LHCN-M2 (cell line): Measurements from ENCODE around the gene APC2. TPM values are rescaled to one million over a fixed set of nuclear protein-coding genes. Genes with fewer than 3 reads are reported as not detected.
"Not testable (repeated sequence)": the region's sequence is repeated elsewhere in the genome, so short reads cannot be mapped to it uniquely, and the experiment has no call there.

Experiments
- DNase-seq: peaks from one replicate; pipeline ENCODE4 v3.0.0-alpha.2; 2012; ENCODE audit warnings: low read depth
- total RNA-seq: library from RNA; depleted of rRNA; stranded (reverse); fragments of >200 nt; gene quantifications from 2 replicates; pipeline ENCODE4 v1.2.3, GENCODE V29; 2014

APC2 gene
- total RNA-seq, 1 experiment from 2014 or later = 0.11 TPM

DNA sequence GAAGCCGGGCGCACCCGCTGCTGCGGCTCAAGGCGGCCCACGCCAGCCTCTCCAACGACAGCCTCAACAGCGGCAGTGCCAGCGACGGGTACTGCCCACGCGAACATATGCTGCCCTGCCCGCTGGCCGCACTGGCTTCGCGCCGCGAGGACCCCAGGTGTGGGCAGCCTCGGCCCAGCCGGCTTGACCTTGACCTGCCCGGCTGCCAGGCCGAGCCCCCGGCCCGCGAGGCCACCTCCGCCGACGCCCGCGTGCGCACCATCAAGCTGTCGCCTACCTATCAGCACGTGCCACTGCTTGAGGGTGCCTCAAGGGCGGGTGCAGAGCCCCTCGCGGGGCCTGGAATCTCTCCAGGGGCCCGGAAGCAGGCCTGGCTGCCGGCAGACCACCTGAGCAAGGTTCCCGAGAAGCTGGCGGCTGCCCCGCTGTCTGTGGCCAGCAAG is 16.1 kb downstream of the APC2 start:
- DNase-seq = no peak

DNA sequence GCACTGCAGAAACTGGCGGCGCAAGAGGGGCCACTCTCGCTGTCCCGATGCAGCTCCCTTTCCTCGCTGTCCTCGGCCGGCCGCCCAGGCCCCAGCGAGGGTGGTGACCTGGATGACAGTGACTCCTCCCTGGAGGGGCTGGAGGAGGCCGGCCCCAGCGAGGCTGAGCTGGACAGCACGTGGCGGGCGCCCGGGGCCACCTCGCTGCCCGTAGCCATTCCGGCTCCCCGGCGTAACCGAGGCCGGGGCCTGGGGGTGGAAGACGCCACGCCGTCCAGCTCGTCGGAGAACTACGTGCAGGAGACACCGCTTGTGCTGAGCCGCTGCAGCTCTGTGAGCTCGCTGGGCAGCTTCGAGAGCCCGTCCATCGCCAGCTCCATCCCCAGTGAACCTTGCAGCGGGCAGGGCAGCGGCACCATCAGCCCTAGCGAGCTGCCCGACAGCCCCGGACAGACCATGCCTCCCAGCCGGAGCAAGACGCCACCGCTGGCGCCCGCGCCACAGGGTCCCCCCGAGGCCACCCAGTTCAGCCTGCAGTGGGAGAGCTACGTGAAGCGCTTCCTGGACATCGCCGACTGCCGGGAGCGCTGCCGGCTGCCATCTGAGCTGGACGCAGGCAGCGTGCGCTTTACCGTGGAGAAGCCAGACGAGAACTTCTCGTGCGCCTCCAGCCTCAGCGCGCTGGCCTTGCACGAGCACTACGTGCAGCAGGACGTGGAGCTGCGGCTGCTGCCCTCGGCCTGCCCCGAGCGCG is 16.7 kb downstream of the APC2 start:
- no peak for DNase-seq

DNA sequence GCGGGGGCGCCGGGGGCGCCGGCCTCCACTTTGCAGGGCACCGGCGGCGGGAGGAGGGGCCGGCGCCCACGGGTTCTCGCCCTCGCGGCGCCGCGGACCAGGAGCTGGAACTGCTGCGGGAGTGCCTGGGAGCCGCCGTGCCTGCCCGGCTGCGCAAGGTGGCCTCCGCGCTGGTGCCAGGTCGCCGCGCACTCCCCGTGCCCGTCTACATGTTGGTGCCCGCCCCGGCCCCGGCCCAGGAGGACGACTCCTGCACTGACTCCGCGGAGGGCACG is 17.2 kb downstream of the APC2 start:
- DNase-seq = no peak

- no peak for DNase-seq
Measured at GRCh38 chr19:1467490-1468273, 17.8 kb downstream of the APC2 start.

GRCh38 chr19:1468274-1468820 is 18.4 kb downstream of the APC2 start:
- no peak for DNase-seq

DNA sequence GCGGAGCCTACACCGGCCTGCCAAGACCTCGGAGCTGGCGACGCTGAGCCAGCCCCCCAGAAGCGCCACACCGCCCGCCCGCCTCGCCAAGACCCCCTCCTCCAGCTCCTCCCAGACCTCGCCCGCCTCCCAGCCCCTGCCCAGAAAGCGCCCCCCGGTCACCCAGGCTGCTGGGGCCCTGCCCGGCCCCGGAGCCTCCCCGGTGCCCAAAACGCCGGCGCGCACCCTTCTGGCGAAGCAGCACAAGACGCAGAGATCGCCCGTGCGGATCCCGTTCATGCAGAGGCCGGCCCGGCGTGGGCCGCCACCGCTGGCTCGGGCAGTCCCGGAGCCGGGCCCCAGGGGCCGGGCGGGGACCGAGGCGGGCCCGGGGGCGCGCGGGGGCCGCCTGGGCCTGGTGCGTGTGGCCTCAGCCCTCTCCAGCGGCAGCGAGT is 18.9 kb downstream of the APC2 start:
- peak; percentile 38 for DNase-seq

- DNase-seq = no peak
Measured at GRCh38 chr19:1469255-1470054, 19.5 kb downstream of the APC2 start.

DNA sequence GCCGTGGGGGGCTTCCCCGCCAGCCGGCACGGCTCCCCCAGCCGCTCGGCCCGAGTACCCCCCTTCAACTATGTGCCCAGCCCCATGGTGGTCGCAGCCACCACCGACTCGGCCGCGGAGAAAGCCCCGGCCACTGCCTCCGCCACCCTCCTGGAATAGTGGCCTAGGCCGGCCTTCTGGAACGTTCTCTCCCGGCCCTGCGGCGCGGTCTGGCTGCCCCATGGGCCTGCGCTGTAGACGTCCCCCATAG is 20.1 kb downstream of the APC2 start:
- no peak for DNase-seq

DNA sequence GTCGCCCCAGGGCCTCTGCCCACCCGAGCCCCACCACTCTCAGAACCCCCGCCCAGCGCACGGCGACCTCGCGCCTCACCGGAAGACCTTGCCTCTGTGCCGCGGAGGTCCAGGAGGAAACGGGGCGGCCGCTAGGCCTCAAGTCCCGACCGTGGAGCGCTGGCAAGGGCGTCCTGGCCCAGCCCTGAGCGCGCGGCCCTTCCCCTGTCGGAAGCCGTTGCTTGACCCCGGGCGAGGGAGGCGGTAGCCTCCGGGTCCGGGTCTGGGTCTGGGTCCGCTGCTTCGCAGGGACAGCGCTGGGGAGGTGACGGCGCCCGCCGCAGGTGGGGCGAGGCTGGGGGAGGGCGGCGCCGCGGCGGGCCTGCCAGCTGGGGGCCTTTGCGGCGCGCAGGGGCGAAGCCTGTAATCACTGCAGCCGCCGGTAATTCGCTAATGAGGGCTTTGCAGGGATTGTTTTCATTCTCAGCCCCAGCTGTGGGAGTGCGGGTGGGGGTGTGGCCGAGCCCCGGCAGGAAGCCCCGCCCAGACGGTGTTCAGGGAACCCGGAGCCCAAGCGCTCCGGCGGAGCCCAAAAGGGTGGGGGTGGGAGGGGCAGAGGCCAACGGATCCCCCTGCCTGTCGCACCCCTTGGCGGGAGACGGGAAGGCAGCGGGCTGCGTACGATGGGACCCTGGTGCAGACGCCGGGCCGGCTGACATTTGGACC is 20.5 kb downstream of the APC2 start:
- DNase-seq = no peak

DNA sequence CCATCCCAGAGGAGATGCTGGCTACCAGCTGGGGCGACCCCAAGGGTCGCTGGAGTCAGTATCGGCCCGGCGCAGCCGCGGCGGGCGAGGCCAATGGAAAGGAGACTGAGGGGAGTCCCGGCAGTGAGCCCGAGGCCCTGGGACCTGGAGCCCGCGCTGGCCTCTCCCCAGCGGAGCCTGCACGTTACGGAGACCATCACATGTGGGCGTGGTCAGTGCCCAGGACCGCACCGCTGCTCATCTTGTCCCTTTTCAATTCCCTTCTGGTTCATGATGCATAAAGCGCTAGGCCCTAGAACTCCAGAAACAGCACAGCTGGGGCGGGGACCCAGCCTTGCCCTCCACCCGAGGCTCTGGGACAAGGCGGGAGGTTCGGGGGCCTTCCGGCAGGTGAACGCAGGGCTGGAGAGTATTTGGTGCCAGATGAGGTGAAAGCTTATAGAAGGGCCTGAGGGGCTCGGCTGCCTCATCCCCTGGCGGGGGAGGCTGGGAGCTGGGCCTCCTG is 21.1 kb downstream of the APC2 start:
- DNase-seq = no peak

DNA sequence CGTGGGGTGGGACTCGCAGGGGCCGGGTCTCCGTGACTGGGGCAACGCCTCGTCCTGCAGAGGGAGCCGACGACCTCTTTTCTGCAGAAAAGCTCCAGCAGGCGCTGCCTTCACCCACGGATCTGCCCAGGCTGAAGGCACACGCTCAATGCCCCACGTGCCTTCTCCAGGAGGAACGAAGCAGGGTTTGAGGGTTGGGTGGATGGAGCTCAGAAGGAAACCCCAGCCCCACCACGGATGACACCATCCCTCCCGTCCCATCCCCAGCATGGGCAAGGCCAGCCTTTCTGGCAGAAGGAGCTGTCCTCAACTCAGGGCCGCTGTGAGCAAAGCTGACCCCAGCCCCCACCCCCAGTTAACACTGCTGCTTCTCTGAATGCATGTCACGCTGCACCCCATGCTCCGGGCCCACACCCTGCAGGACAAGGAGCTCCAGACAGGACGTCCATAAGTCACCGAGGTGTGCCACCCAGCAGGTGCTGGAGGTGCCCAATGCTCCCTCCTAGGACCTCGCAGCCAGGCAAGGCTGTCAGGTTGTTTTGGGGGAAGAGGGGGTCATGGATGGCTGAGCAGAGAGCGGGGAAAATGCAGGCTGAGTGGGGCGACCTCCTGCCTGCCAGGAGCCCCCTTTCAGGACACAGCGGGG is 21.7 kb downstream of the APC2 start:
- no peak for DNase-seq

GRCh38 chr19:1472231-1473084 is 22.5 kb downstream of the APC2 start:
- DNase-seq = no peak

- DNase-seq = no peak
Measured at GRCh38 chr19:1473085-1473851, 23.3 kb downstream of the APC2 start.

DNA sequence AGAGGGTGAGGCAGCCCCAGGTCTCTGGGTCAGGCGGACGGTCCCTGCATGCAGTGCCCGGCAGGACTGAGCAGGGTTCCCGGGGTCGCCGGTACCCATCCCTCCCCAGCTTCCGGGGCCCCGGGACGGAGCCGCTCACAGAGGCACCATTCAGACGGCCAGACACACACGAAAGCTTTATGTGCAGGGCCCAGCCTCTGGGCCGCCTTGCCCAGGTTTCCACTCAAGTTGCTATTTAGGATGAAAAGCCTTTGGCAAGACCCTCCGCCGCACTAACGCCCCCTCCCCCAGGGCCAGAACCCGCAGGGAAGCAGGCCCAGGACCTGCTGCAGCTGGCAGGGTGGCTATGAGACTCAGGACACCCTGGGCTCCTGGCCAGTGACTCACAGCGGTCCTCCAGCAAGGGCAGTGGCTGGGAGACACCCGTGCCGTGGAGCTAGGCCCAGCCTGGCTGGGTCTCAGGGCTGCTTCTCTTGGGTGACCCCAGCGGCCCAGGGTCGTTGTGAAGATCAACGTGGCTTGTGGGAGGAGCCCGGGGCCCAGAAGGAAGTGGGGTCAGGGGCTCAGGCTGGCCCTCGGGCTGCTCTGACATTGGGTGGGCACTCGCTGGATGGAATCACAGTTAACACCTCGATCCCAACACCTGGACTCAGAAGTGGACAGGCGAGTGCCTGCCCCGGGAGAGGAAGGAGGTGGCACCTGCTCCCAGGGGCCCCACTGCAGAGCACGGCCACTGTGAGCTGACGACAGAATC is 24.3 kb downstream of the APC2 start:
- DNase-seq = no peak

- DNase-seq = no peak
Measured at GRCh38 chr19:1474765-1475351, 24.9 kb downstream of the APC2 start.

DNA sequence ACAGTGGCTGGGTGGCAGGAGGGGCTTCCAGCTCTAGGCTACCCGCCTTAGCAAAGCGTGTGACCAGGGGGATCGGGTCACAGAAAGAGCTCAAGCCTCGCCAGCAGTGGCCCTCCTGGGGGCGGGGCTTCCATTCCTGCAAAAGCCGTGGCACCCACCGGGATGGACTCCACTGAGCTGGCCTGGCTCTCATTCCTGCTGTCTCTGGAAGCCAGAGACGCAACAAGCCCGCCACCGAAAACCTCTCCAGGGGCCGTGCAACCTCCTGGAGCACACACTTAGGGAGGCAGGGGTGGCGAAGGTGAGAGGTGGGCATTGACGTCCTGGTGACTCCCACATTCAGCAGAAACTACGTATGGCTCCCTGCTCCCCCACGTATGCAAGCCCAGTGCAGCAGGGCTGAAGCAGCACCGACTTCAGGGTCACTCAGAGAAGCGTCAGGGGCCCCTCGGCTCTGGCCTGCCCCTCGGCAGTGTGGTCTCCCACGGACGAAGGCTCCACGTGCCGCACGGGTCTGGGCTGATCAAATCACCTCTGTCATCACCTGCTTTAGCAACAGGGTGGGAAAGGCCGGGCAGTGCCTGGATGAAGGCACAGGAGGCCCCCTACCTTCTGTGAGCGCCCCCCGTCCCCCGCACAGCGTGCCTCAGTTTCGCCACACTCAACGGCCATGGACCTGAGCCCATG is 26.0 kb downstream of the APC2 start:
- DNase-seq = no peak

DNA sequence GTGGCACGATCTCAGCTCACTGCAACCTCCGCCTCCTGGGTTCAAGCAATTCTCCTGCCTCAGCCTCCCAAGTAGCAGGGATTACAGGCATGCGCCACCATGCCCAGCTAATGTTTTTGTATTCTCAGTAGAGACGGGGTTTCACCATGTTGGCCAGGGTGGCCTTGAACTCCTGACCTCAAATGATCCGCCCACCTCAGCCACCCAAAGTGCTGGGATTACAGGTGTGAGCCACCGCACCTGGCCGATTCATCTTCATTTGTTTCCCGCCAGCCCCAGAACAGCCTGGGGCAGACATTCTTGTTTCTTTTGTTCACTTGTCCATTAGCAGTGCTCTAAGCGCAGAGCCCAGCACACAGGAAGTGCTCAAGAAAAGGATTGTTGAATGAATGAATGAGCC is 27.1 kb downstream of the APC2 start:
- not testable (repeated sequence) for DNase-seq
